ENCODE measurements around the gene TNS3.

The TNS3 gene

GRCh38 chr7:47518827-47519226 is 63.1 kb downstream of the TNS3 start:
- no peak for DNase-seq

GRCh38 chr7:47517821-47518480 is 64.0 kb downstream of the TNS3 start:
- no peak for DNase-seq

- no peak for DNase-seq
Observed at GRCh38 chr7:47516985-47517600, 64.8 kb downstream of the TNS3 start.

GRCh38 chr7:47516386-47516785 is 65.5 kb downstream of the TNS3 start:
- DNase-seq, result no peak

GRCh38 chr7:47515305-47515834 is 66.5 kb downstream of the TNS3 start:
- DNase-seq, result no peak

- DNase-seq, result no peak
Observed at GRCh38 chr7:47514818-47515217, 67.1 kb downstream of the TNS3 start.

GRCh38 chr7:47514367-47514766 is 67.5 kb downstream of the TNS3 start:
- no peak for DNase-seq

GRCh38 chr7:47513741-47514241 is 68.1 kb downstream of the TNS3 start:
- no peak for DNase-seq

GRCh38 chr7:47512481-47513176 is 69.3 kb downstream of the TNS3 start:
- no peak for DNase-seq

- no peak for DNase-seq
Observed at GRCh38 chr7:47511699-47512370, 70.1 kb downstream of the TNS3 start.

GRCh38 chr7:47510786-47511185 is 71.1 kb downstream of the TNS3 start:
- DNase-seq, result no peak

GRCh38 chr7:47510192-47510591 is 71.7 kb downstream of the TNS3 start:
- no peak for DNase-seq

- DNase-seq, result no peak
Observed at GRCh38 chr7:47509571-47509970, 72.3 kb downstream of the TNS3 start.

- no peak for DNase-seq
Observed at GRCh38 chr7:47508389-47509380, 73.2 kb downstream of the TNS3 start.

- no peak for DNase-seq
Observed at GRCh38 chr7:47507522-47507921, 74.4 kb downstream of the TNS3 start.

GRCh38 chr7:47506382-47507339 is 75.2 kb downstream of the TNS3 start:
- DNase-seq, result no peak

- no peak for DNase-seq
Observed at GRCh38 chr7:47505312-47506007, 76.5 kb downstream of the TNS3 start.

GRCh38 chr7:47504551-47505311 is 77.2 kb downstream of the TNS3 start:
- no peak for DNase-seq

- peak; percentile 15 for DNase-seq
Observed at GRCh38 chr7:47503281-47503680, 78.6 kb downstream of the TNS3 start.

Data from NCI-H82 (cell line).